Measurements from ENCODE around the gene PIP5K1A. TPM values are rescaled to one million over a fixed set of nuclear protein-coding genes. Genes with fewer than 3 reads are reported as not detected.

The PIP5K1A gene, protein sequence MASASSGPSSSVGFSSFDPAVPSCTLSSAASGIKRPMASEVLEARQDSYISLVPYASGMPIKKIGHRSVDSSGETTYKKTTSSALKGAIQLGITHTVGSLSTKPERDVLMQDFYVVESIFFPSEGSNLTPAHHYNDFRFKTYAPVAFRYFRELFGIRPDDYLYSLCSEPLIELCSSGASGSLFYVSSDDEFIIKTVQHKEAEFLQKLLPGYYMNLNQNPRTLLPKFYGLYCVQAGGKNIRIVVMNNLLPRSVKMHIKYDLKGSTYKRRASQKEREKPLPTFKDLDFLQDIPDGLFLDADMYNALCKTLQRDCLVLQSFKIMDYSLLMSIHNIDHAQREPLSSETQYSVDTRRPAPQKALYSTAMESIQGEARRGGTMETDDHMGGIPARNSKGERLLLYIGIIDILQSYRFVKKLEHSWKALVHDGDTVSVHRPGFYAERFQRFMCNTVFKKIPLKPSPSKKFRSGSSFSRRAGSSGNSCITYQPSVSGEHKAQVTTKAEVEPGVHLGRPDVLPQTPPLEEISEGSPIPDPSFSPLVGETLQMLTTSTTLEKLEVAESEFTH
- 41.8 to 52.4 TPM (median 45.2 TPM) in 5 replicates for total RNA-seq (2022; extraction: Qiagen RNA extraction; ENCODE audit: low read depth)

DNA sequence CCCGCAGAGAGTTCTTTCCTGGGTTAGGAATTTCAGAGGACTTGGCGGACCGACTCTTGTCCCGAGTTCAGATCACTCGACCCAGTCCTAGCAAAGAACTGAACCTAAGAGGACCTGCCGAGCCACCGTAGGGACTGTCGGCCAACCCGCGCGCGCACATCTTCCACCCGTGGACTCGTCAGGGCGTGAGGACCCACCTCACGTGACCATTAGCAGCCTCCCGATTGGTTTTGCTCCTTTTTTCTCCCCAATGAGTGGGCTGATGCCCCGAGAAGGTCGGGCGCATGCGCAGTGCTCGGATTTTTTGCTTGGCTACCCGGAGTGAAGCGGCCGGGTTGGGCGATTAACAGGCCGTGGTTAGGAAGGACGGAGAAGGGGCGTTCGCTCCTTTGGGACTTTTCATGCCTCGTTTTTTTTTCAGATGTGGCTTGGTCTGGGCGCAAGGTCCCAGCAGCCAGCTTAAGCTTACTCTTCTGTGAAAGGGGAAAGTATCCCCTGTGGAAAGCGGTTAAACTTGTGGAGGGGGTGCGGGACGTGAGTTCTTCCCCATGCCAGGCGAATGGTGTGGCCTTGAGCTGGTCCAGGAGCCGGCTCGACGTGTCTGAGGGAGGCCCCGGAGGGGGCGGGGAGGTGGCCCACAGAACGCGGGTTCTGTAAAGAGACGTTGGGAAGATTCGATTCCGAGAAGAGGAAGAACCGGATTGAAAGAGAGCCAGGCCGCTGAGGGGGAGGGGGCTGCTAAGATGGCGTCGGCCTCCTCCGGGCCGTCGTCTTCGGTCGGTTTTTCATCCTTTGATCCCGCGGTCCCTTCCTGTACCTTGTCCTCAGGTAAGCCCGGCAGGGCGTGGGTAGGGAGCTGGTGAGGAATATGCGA lies at the start of gene PIP5K1A:
Gene PIP5K1A (plus strand): TSS at position 299 of the 874 bp plus-strand sequence. CDS start 445 bp downstream, at position 744.

DNA sequence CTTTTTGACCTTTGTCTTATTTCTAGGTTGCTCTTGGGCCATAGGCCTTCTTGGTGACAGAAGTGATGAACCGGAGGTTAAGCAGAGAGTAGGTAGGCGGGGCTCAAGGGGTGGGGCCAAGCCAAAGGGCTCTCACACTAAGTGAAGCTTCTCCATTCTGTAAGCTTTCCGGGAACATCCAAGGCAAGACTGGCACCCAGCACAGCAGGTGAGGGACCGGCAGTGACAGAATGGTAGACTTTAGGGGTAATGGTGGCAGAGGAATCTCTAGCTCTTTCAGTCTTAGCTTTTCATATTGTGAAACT lies 41.9 kb upstream of the PIP5K1A start, which contains the start of gene TNFAIP8L2:
Gene TNFAIP8L2 (plus strand): TSS at position 135 of the 305 bp plus-strand sequence. CDS start 2,049 bp downstream, outside the sequence.

DNA sequence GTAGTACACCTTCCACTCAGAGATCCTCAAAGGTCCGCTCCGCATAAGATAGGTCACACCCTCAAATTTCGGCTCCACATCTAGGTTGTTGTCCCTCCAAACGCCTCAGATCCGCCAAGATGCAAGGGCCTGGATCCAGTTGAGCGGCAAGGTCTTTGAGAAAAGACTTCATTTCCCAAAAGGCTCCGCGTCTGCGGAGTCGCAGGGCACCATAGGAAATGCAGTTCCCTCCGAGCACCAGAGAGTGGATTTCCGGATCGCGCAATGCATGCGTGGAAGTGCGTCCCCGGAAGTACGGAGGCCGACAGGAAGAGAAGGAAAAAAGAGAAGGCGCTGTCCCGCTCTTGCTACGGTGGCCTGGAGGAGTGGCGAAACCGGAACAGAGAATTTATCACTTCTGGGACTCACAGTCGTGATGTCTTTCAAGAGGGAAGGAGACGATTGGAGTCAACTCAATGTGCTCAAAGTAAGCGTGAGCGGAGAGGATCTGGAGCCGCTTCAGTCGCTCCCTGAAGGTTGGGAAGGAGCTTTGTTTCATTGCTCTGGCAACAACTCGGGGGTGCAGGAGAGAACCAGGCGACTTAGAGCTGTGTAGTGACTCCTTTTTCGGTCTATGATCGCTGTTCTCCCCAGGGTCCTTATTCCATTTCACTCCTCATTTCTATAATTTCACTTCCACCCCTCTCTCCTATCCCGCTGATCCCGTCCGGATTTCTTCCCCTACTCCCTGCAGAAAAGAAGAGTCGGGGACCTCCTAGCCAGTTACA lies 32.4 kb upstream of the PIP5K1A start, which contains the start of the genes LYSMD1 and SCNM1:
Gene LYSMD1 (minus strand): TSS at position 165 of the 767 bp plus-strand sequence. CDS start 644 bp downstream, outside the sequence.
Gene SCNM1 (plus strand): TSS at position 407 of the 767 bp plus-strand sequence. CDS start 9 bp downstream, at position 416.

DNA sequence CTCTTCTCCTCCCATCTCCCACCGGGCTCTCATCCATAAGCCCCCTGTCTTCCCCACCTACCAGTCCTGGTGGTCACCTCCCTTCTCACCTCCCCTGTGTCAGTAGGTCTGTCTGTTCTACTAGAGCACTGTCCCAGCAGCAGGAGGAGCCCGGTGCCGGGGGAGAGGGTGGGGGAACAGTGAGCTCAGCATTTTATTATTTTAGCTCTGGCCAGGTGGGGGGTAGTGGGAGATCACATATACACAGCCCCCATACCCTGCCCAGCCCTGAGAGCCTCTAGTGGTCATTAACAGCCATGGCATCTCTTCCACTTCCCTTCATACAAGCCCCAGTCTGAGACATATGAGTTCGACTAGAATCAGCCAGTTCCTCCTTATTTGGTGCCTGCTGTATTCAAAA lies 22.5 kb upstream of the PIP5K1A start, which contains the start of gene TMOD4:
Gene TMOD4 (minus strand): TSS at position 119 of the 400 bp plus-strand sequence. CDS start 1,106 bp downstream, outside the sequence.

DNA sequence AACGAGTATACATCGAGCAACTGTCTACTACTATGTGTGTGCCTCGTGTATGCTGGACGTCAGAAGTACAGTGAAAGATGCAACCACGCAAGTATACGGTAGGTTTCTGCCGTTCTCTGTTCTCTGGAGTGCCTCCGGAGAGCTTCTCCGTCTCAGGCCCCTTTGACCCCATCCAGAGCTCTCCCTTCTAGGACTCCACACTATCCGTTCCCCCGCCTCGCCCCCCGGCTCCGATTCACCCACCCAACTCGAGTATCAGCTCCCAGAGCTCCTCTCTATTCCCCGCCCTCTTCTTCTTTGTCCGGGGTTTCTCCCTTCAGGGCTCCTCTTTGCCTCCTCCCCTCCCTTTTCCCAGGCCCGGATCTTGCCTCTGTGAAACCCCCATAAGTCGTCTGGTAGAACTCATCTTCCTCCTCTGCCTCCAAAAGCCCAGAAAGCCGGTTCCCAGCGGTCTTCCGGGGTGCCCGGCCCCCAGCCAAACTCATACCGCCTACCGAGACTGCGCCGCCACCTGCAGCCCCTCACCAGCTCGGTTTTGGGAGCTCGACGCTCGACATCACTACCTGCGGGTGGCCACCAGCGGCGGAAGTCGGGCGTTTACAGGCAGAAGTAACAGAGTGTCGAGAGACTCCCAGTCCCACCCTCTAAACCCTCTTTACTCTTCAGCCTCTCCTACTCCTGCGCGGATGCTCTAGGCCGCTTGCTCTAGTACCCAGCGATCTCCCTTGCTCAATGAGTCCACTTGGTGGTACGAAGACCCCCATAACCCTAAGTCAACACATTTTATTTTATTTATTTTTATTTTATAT lies 8.5 kb upstream of the PIP5K1A start, which contains the start of gene VPS72:
Gene VPS72 (minus strand): TSS at position 561 of the 809 bp plus-strand sequence. CDS start 76 bp downstream, at position 485.

DNA sequence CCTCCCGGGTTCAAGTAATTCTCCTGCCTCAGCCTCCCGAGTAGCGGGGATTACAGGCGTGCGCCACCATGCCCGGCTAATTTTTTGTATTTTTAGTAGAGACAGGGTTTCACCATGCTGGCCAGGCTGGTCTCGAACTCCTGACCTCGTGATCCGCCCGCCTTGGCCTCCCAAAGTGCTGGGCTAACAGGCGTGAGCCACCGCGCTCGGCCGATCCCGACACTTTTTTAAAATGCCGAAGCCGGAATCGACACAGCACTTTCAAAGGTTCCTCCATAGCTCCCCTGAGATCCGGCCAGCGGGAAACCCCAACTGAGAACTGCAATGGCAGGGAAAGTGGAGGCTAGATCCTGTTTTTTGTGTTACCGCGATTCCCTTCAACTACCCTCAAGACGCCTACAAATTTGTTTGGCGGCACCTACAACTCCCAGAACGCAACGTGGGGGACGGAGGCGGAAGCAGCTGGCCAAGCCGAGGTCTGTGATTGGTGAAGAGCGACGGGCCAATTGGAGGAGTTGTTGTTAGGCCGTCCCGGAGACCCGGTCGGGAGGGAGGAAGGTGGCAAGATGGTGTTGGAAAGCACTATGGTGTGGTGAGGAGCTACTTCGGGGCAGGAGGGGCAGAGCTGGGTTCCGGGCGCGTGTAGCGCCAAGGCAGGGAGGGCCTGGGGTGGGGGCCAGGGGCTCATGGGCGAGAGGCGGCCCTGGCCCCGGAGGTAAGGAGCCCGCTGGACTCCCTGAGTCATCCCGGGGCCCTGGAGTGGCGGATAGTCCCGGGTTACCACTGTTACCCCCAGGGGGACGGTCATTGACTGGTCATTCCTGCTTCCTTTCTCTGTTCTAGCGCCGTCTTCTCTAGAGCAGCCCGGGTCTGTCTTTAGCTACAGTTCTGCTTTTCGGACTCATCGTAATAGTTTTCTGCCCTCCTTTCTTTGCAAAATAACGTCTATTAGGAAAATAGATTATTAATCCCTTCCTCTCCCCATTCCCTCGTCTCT lies 56.2 kb downstream of the PIP5K1A start, which contains the start of gene PSMD4:
Gene PSMD4 (plus strand): TSS at position 518 of the 997 bp plus-strand sequence. CDS start 49 bp downstream, at position 567.

DNA sequence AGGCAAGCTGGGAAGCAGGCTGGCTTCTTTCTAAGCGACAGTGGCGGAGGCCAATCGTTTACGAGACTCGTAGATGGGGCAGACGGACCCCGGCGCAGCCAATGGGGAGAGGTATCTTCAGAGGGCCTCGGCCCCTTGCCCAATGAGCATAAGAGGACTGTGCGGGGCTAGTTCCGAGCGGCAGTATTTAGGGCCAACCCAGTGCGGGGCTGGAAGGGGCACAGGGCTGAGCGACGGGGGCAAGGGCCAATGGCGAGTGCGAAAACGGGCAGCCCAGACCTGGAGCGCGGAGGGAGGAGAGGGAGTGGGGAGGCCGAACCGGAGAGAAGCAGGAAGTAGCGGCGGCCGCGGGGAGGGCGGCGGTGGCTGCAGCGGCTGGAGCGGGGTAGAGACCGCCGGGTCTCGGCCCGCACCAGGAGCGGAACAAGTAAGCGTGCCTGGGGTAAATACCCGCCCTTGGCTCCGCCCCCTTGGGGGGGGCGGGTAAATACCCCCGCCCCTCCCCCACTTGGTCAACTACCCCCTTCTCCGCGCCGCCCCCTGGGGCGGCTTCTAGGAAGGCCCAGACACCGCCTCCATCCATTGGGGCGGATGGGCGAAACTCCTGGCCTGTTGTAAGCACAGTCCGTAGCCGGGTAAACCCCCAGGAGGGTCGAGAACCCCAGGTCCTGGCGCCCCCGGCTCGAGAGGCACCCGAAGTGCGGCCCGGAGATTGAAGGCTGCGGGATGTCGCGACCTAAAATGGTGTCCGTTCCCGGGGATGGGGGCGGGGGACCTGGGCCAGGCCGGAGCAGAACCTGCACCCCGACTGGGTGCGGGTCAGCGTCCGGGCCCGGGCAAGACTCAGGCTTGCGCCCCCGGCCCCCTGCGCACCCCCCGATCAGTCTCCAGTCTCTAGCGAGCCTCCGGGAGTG lies 83.9 kb downstream of the PIP5K1A start, which contains the start of gene ZNF687:
Gene ZNF687 (plus strand): TSS at position 331 of the 914 bp plus-strand sequence. CDS start 3,993 bp downstream, outside the sequence.

Other genes starting within 250 kb of the PIP5K1A start
- 249 to 266 TPM (median 256 TPM) in 5 replicates for gene CERS2, start 223.7 kb upstream of the PIP5K1A start, total RNA-seq (2022; extraction: Qiagen RNA extraction; ENCODE audit: low read depth)
- gene ANXA9, start 216.3 kb upstream of the PIP5K1A start, total RNA-seq (2022; extraction: Qiagen RNA extraction; ENCODE audit: low read depth): 0.70 to 1.3 TPM (median 0.83 TPM) in 5 replicates
- gene MINDY1, start 191.7 kb upstream of the PIP5K1A start, total RNA-seq (2022; extraction: Qiagen RNA extraction; ENCODE audit: low read depth): 2.4 to 3.7 TPM (median 3.0 TPM) in 5 replicates
- 12.4 to 16.7 TPM (median 14.9 TPM) in 5 replicates for gene PRUNE1, start 190.1 kb upstream of the PIP5K1A start, total RNA-seq (2022; extraction: Qiagen RNA extraction; ENCODE audit: low read depth)
- gene BNIPL, start 162.0 kb upstream of the PIP5K1A start, total RNA-seq (2022; extraction: Qiagen RNA extraction; ENCODE audit: low read depth): 0.09 to 0.12 TPM (median 0.11 TPM) in 4 of 5 replicates, not detected in the other
- gene C1orf56, start 150.8 kb upstream of the PIP5K1A start, total RNA-seq (2022; extraction: Qiagen RNA extraction; ENCODE audit: low read depth): 5.5 to 9.1 TPM (median 7.4 TPM) in 5 replicates
- 68.9 to 77.7 TPM (median 75.0 TPM) in 5 replicates for gene CDC42SE1, start 138.9 kb upstream of the PIP5K1A start, total RNA-seq (2022; extraction: Qiagen RNA extraction; ENCODE audit: low read depth)
- 15.1 to 18.7 TPM (median 17.2 TPM) in 5 replicates for gene MLLT11, start 138.2 kb upstream of the PIP5K1A start, total RNA-seq (2022; extraction: Qiagen RNA extraction; ENCODE audit: low read depth)
- gene GABPB2, start 127.8 kb upstream of the PIP5K1A start, total RNA-seq (2022; extraction: Qiagen RNA extraction; ENCODE audit: low read depth): 2.1 to 3.9 TPM (median 3.8 TPM) in 5 replicates
- 1.0 to 3.0 TPM (median 1.9 TPM) in 5 replicates for gene SEMA6C, start 51.9 kb upstream of the PIP5K1A start, total RNA-seq (2022; extraction: Qiagen RNA extraction; ENCODE audit: low read depth)
- gene TNFAIP8L2, start 41.9 kb upstream of the PIP5K1A start, total RNA-seq (2022; extraction: Qiagen RNA extraction; ENCODE audit: low read depth): not detected in 5 replicates
- 5.5 to 9.9 TPM (median 5.7 TPM) in 5 replicates for gene LYSMD1, start 32.6 kb upstream of the PIP5K1A start, total RNA-seq (2022; extraction: Qiagen RNA extraction; ENCODE audit: low read depth)
- gene SCNM1, start 32.4 kb upstream of the PIP5K1A start, total RNA-seq (2022; extraction: Qiagen RNA extraction; ENCODE audit: low read depth): 43.2 to 48.0 TPM (median 45.2 TPM) in 5 replicates
- 0.25 to 0.35 TPM in 2 of 5 replicates, not detected in the others for gene TMOD4, start 22.6 kb upstream of the PIP5K1A start, total RNA-seq (2022; extraction: Qiagen RNA extraction; ENCODE audit: low read depth)
- gene VPS72, start 8.4 kb upstream of the PIP5K1A start, total RNA-seq (2022; extraction: Qiagen RNA extraction; ENCODE audit: low read depth): 44.8 to 61.9 TPM (median 47.4 TPM) in 5 replicates
- gene PSMD4, start 56.2 kb downstream of the PIP5K1A start, total RNA-seq (2022; extraction: Qiagen RNA extraction; ENCODE audit: low read depth): 165 to 226 TPM (median 194 TPM) in 5 replicates
- gene ZNF687, start 83.7 kb downstream of the PIP5K1A start, total RNA-seq (2022; extraction: Qiagen RNA extraction; ENCODE audit: low read depth): 13.1 to 15.6 TPM (median 14.6 TPM) in 5 replicates
- gene PI4KB, start 128.9 kb downstream of the PIP5K1A start, total RNA-seq (2022; extraction: Qiagen RNA extraction; ENCODE audit: low read depth): 23.9 to 30.9 TPM (median 29.1 TPM) in 5 replicates
- gene RFX5, start 148.7 kb downstream of the PIP5K1A start, total RNA-seq (2022; extraction: Qiagen RNA extraction; ENCODE audit: low read depth): 27.3 to 30.3 TPM (median 28.2 TPM) in 5 replicates
- gene SELENBP1, start 174.2 kb downstream of the PIP5K1A start, total RNA-seq (2022; extraction: Qiagen RNA extraction; ENCODE audit: low read depth): 5.0 to 7.4 TPM (median 5.6 TPM) in 5 replicates
- gene PSMB4, start 201.0 kb downstream of the PIP5K1A start, total RNA-seq (2022; extraction: Qiagen RNA extraction; ENCODE audit: low read depth): 338 to 445 TPM (median 430 TPM) in 5 replicates